Esophagus muscularis mucosa (tissue), 4 donors: ENCODE data around the gene PXYLP1. TPM values are rescaled to one million over a fixed set of nuclear protein-coding genes. Genes with fewer than 3 reads are reported as not detected.

Experiments used
- DNase-seq: peaks from one replicate; pipeline ENCODE4 v3.0.0-alpha.2; 2017; ENCODE audit errors: extremely low spot score
- H3K27ac ChIP-seq, 4 donors: fragments of 200-600 bp; sonication (generic); replicated peaks in 1 of 4; 1 replicate in 3 of 4; 2 replicates in 1 of 4; pipeline ENCODE4 v1.5.1; 2016 to 2019; ENCODE audit warnings: mild to moderate bottlenecking in 1 of 4
- H3K27me3 ChIP-seq, 4 donors: fragments of 200-600 bp; sonication (generic); one replicate each; pipeline versions ENCODE4 v1.5.1 to v1.6.0; 2016 to 2019
- H3K36me3 ChIP-seq, 4 donors: fragments of 200-600 bp; sonication (generic); one replicate each; pipeline ENCODE4 v1.5.1; 2016 to 2019
- H3K4me1 ChIP-seq, 4 donors: fragments of 200-600 bp; sonication (generic); one replicate each; pipeline ENCODE4 v1.5.1; 2016 to 2019
- H3K4me3 ChIP-seq, 4 donors: fragments of 200-600 bp; sonication (generic); 1 replicate in 2 of 4; 2 replicates in 2 of 4; pipeline ENCODE4 v1.5.1; 2016 to 2019; ENCODE audit warnings: mild to moderate bottlenecking in 4 of 4, moderate library complexity in 1 of 4
- H3K9me3 ChIP-seq, 4 donors: fragments of 200-600 bp; sonication (generic); 1 replicate in 3 of 4; 2 replicates in 1 of 4; pipeline ENCODE4 v1.5.1; 2016 to 2019
- EP300 ChIP-seq: sonication (generic); formaldehyde crosslinking; IDR thresholded peaks from one replicate; pipeline ENCODE4 v1.6.1; 2017; ENCODE audit warnings: antibody characterized with exemption
- POLR2A ChIP-seq: fragments of 450-650 bp; IDR thresholded peaks from one replicate; pipeline ENCODE4 v1.6.1; 2017; ENCODE audit warnings: antibody characterized with exemption, moderate library complexity, mild to moderate bottlenecking, low read depth
- POLR2AphosphoS5 ChIP-seq, 2 donors: sonication (generic); formaldehyde crosslinking; IDR thresholded peaks; one replicate each; pipeline ENCODE4 v1.6.1; 2017; ENCODE audit warnings: antibody characterized with exemption in 2 of 2
- WGBS: methylation state at CpG from one replicate; pipeline ENCODE4 v1.1.5; 2018; 5-methylcytosine and 5-hydroxymethylcytosine counted together
- intact Hi-C: fragments of 100-400 bp; cut with DNase I; formaldehyde crosslinking; loops from one replicate; pipeline ENCODE4 v1.15.1; 2023
- total RNA-seq, 4 donors: library from RNA; depleted of rRNA; stranded (reverse); fragments of >200 nt; gene quantifications; one replicate each; pipeline versions ENCODE4 v1.1.0 to v1.2.1, GENCODE V29; 2016
- TF ChIP-seq, protein P1 (sequence below), 3 experiments: fragments of 200-600 bp in 2 of 3; fragments of 450-650 bp in 1 of 3; sonication (generic) in 2 of 3; IDR thresholded peaks; one replicate each; pipeline ENCODE4 v1.5.1; 2017 to 2019; ENCODE audit warnings: antibody characterized with exemption in 3 of 3, mild to moderate bottlenecking in 2 of 3, moderate library complexity in 1 of 3

The PXYLP1 gene
- total RNA-seq, 4 donors from 2014 or later, result 4.5 to 12.5 (median 9.4) TPM

DNA sequence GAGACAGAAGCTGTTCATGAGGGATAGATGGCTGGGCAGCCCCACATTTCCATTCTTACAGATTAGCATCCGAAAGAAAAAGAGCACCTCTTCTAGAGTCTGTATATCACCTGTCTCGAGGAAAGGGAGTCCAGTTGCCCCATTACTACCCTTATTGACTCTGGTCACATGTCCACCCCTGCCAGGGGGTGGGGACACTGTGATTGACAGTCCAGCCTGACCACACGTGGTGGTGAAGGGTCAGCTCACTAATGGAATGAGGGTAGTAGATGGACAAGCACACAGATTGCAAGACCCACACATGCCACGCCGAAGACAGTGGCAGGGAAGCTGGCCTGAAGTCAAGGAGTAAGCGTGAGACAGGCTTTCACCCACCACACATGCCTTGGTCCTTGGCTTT is 45.8 kb downstream of the PXYLP1 start:
- Histone ChIP-seq H3K9me3 (no peaks in the 10 kb centered on the region), H3K4me3 (no peak overlapping the region), H3K4me1 (peaks cover 18 to 28% (median 22%) of the 10 kb centered on the region in 4 donors), H3K27me3 (no peaks in the 10 kb centered on the region), H3K36me3 (peaks cover 0 to 26% (median 14%) of the 10 kb centered on the region in 4 donors), H3K27ac (no peak overlapping the region)
- no peak for DNase-seq
- intact Hi-C loops, result no loop called here
- TF ChIP-seq, protein P1, sequence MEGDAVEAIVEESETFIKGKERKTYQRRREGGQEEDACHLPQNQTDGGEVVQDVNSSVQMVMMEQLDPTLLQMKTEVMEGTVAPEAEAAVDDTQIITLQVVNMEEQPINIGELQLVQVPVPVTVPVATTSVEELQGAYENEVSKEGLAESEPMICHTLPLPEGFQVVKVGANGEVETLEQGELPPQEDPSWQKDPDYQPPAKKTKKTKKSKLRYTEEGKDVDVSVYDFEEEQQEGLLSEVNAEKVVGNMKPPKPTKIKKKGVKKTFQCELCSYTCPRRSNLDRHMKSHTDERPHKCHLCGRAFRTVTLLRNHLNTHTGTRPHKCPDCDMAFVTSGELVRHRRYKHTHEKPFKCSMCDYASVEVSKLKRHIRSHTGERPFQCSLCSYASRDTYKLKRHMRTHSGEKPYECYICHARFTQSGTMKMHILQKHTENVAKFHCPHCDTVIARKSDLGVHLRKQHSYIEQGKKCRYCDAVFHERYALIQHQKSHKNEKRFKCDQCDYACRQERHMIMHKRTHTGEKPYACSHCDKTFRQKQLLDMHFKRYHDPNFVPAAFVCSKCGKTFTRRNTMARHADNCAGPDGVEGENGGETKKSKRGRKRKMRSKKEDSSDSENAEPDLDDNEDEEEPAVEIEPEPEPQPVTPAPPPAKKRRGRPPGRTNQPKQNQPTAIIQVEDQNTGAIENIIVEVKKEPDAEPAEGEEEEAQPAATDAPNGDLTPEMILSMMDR (IDR thresholded peaks at IDR 0.05), result no peak
- TF ChIP-seq EP300, result no peak
- no peak for TF ChIP-seq POLR2A
- no peak for TF ChIP-seq POLR2AphosphoS5 (IDR thresholded peaks at IDR 0.05)
- 80% methylated on average over 4 of the region's 6 CpGs for WGBS

DNA sequence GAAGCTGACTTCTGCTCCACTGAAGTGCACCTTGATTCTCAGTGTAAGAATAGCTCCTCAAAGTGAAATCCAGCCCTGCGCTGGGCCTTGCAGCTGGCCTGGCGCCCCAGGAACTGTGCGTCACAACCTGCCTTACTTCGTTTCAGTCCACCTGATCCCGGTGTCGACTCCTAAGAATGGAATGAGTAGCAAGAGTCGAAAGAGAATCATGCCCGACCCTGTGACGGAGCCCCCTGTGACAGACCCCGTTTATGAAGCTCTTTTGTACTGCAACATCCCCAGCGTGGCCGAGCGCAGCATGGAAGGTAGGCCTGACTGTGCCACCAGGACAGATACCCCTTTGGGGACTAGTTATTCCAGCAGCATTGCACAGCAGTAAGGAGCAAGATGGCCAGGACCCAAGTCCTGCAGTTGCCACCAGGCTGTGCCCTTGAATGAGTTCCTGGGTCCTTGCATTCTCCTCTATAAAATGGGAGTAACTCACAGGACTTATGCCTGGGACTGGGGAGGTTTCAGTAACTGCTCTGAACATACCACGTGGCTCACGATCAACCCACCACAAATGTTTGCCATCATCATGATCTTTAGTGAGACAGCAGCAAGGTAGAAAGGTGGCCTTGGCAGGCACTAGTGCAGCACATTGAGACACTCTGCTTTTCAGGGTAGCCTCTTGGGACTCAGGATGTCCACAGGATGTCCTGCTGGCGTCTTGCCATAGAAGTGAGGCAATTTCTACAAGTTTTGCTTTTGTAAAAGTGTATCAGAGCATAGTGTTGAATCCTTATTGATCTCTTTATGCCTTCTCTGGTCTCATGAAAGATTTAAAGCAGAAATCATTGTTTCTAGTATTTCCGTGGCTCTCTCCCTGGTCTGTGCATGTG is 46.8 kb downstream of the PXYLP1 start:
- Histone ChIP-seq H3K27ac (peak overlapping the region in 1 of 4 donors; percentile 73), H3K27me3 (no peaks in the 10 kb centered on the region), H3K9me3 (no peaks in the 10 kb centered on the region), H3K4me1 (peaks cover 18 to 28% (median 22%) of the 10 kb centered on the region in 4 donors), H3K36me3 (peaks cover 0 to 27% (median 14%) of the 10 kb centered on the region in 4 donors), H3K4me3 (no peak overlapping the region)
- intact Hi-C loops, result loop anchor here (1.0 kb wide), 1 partner anchor 46 kb away; no protein-coding TSS in a partner anchor
- no peak for DNase-seq
- WGBS, result 89% methylated on average over 17 of the region's 17 CpGs
- TF ChIP-seq POLR2AphosphoS5 (IDR thresholded peaks at IDR 0.05), result no peak
- TF ChIP-seq, protein P1 (IDR thresholded peaks at IDR 0.05), result no peak
- TF ChIP-seq POLR2A, result no peak
- no peak for TF ChIP-seq EP300

DNA sequence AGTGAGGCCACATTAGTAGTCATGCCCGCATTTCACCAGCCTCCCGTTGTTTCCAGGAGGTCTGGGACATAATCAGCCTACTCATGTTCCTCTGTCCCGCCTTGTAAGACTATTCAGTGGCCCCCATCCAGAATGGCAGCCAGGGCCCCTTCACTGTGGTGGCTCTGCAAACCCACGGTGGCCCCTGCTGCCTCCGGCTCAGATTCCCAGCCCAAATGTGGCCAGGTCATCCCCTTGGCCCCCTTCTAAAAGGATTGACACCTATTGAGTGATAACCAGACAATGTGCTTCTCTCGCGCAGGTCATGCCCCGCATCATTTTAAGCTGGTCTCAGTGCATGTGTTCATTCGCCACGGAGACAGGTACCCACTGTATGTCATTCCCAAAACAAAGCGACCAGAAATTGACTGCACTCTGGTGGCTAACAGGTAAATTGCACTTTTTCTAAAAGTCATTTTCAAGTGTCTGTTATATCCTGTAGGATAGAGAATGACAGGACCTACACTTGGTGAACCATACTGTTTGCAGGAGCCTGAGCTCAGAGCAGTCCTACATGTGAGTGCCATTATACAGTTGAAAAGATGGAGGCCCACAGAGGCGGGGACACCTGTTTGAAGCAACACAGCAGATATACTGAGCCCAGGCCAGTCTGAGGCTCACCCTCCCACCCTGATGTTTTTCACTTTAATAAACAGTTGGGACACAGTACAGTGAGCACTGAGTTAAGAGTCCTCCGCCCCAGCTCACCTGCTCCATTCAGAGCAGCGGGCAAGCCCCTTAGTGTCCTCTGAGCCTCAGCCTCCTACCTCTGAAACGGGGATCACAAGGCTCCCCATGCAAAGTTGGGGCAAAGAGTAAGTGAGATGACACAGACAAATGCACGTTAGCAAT is 47.7 kb downstream of the PXYLP1 start:
- 61% methylated on average over 14 of the region's 16 CpGs for WGBS
- intact Hi-C loops, result loop anchor here (1.0 kb wide), 1 partner anchor 47 kb away; no protein-coding TSS in a partner anchor
- DNase-seq, result no peak
- H3K27ac ChIP-seq, result peak overlapping the region; percentile 51 to 73 (median 60)
- H3K4me3 ChIP-seq, result no peak overlapping the region
- H3K27me3 ChIP-seq, result no peaks in the 10 kb centered on the region
- TF ChIP-seq POLR2AphosphoS5 (IDR thresholded peaks at IDR 0.05) (no peak), EP300 (no peak), POLR2A (no peak)
- TF ChIP-seq, protein P1 (IDR thresholded peaks at IDR 0.05), result peak; percentile 55 to 63 (median 61)
- peaks cover 18 to 28% (median 22%) of the 10 kb centered on the region in 4 donors for H3K4me1 ChIP-seq
- H3K9me3 ChIP-seq, result no peaks in the 10 kb centered on the region
- H3K36me3 ChIP-seq, result peaks cover 0 to 29% (median 10%) of the 10 kb centered on the region in 4 donors

DNA sequence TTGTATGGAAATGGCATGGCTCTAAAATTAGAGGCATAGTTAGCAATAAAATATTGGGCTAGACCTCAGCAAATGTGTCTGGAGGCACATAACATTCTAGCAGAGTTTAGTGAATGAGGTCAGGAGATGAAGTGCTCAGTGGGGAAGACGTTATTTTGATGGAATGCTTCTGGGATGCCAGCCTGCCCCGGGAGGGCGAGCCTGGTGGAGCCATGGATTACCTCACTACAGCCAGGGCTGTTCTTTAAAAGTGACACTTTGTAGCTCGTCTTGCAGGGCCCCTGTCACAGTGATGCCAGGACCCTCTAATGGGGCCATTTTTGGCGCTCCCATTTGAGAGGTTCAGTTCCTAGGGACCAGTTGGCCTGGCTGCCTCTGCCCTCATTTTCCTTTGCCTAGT is 48.5 kb downstream of the PXYLP1 start:
- H3K9me3 ChIP-seq, result no peaks in the 10 kb centered on the region
- H3K27me3 ChIP-seq, result no peaks in the 10 kb centered on the region
- TF ChIP-seq POLR2AphosphoS5 (IDR thresholded peaks at IDR 0.05), result peak in 1 of 2 donors; percentile 30
- no peak for TF ChIP-seq POLR2A
- no peak for TF ChIP-seq EP300
- TF ChIP-seq, protein P1 (IDR thresholded peaks at IDR 0.05), result no peak
- intact Hi-C loops, result no loop called here
- H3K36me3 ChIP-seq, result peaks cover 0 to 30% (median 9%) of the 10 kb centered on the region in 4 donors
- H3K4me3 ChIP-seq, result no peak overlapping the region
- no peak for DNase-seq
- peak overlapping the region; percentile 51 to 73 (median 60) for H3K27ac ChIP-seq
- H3K4me1 ChIP-seq, result peaks cover 18 to 28% (median 22%) of the 10 kb centered on the region in 4 donors
- 65% methylated on average over 5 of the region's 5 CpGs for WGBS
